HepG2 (cell line): Measurements from ENCODE around the gene C6orf136. TPM values are rescaled to one million over a fixed set of nuclear protein-coding genes. Genes with fewer than 3 reads are reported as not detected.
A peak's percentile ranks its signal among the peaks of the same experiment; 100 is the strongest.

Source experiments
- FOXK2 ChIP-seq: fragments of 450-650 bp; IDR thresholded peaks from 2 replicates; pipeline ENCODE4 v1.6.1; 2016
- JUNB ChIP-seq: sonication (generic); formaldehyde crosslinking; IDR thresholded peaks from 2 replicates; pipeline ENCODE4 v1.8.0; 2022; ENCODE audit warnings: missing genetic modification reagents, mild to moderate bottlenecking, borderline replicate concordance
- KDM4B ChIP-seq: sonication (generic); formaldehyde crosslinking; IDR thresholded peaks from 2 replicates; pipeline ENCODE4 v1.4.0; 2020; ENCODE audit warnings: missing genetic modification reagents
- MTA3 ChIP-seq: sonication (generic); formaldehyde crosslinking; IDR thresholded peaks from 2 replicates; pipeline ENCODE4 v1.4.0; 2020; ENCODE audit warnings: missing genetic modification reagents
- NR2F2 ChIP-seq: IDR thresholded peaks from 2 replicates; pipeline ENCODE4 v1.6.1; 2012; ENCODE audit warnings: low read depth, inconsistent platforms, borderline replicate concordance
- POLR2AphosphoS2 ChIP-seq: IDR thresholded peaks from 2 replicates; pipeline ENCODE4 v1.6.1; 2011; ENCODE audit warnings: low read depth, low read length, improper control_type of control experiment
- RCOR2 ChIP-seq: IDR thresholded peaks from 2 replicates; pipeline ENCODE4 v1.6.1; 2016; ENCODE audit warnings: missing biosample characterization, missing genetic modification reagents
- SMARCE1 ChIP-seq: fragments of 450-650 bp; IDR thresholded peaks from 2 replicates; pipeline ENCODE4 v1.6.1; 2017; ENCODE audit warnings: borderline replicate concordance
- ZBTB42 ChIP-seq: sonication (generic); formaldehyde crosslinking; IDR thresholded peaks from 2 replicates; pipeline ENCODE4 v1.5.0; 2020; ENCODE audit warnings: mild to moderate bottlenecking, missing genetic modification reagents
- ZNF12 ChIP-seq: sonication (generic); formaldehyde crosslinking; IDR thresholded peaks from 2 replicates; pipeline ENCODE4 v1.5.0; 2020; ENCODE audit warnings: missing genetic modification reagents
- ZNF678 ChIP-seq: sonication (generic); formaldehyde crosslinking; IDR thresholded peaks from 2 replicates; pipeline ENCODE4 v1.4.0; 2020; ENCODE audit warnings: mild to moderate bottlenecking, missing genetic modification reagents
- polyA plus RNA-seq, 8 experiments: library from polyadenylated mRNA; depleted of rRNA in 3 of 8; stranded (reverse) in 7 of 8; unstranded in 1 of 8; fragments of >200 nt; fragmentation: Illumina TruSeq in 4 of 8; extraction: Trizol in 4 of 8; gene quantifications; 2 replicates each; pipeline versions ENCODE4 v1.2.1 to v1.2.3, GENCODE V29; 2011 to 2016; ENCODE audit warnings: low read depth in 4 of 8, missing spikeins in 1 of 8, mixed read lengths in 1 of 8; ENCODE audit not compliant: insufficient read depth in 1 of 8
- total RNA-seq, 5 experiments: library from RNA; depleted of rRNA; stranded (reverse); fragments of >200 nt; fragmentation: Illumina TruSeq; extraction: Trizol; gene quantifications; 2 replicates each; pipeline ENCODE4 v1.2.3, GENCODE V29; 2016; ENCODE audit warnings: low read depth in 1 of 5
- TF ChIP-seq, protein P1 (sequence below): sonication (generic); formaldehyde crosslinking; IDR thresholded peaks from 2 replicates; pipeline ENCODE4 v1.4.0; 2020; ENCODE audit warnings: missing genetic modification reagents
- TF ChIP-seq, protein P2 (sequence below): IDR thresholded peaks from 2 replicates; pipeline ENCODE4 v1.6.1; 2012; ENCODE audit warnings: inconsistent platforms
- TF ChIP-seq, protein P3 (sequence below): IDR thresholded peaks from 2 replicates; pipeline ENCODE4 v1.6.1; 2016; ENCODE audit warnings: low read depth, missing genetic modification reagents, missing compliant biosample characterization
- TF ChIP-seq, protein P4 (sequence below): sonication (generic); formaldehyde crosslinking; IDR thresholded peaks from 2 replicates; pipeline ENCODE4 v1.8.0; 2022; ENCODE audit warnings: missing genetic modification reagents, low read depth, mild to moderate bottlenecking, borderline replicate concordance
- TF ChIP-seq, protein P5 (sequence below), 2 experiments: fragments of 450-650 bp in 1 of 2; sonication (generic) in 1 of 2; formaldehyde crosslinking; IDR thresholded peaks; 2 replicates each; pipeline versions ENCODE4 v1.5.0 to v1.8.0; 2020 to 2022; ENCODE audit warnings: mild to moderate bottlenecking in 1 of 2, missing genetic modification reagents in 1 of 2
- TF ChIP-seq, protein P6 (sequence below): sonication (generic); formaldehyde crosslinking; IDR thresholded peaks from 2 replicates; pipeline ENCODE4 v1.8.0; 2022; ENCODE audit warnings: missing genetic modification reagents, mild to moderate bottlenecking, inconsistent platforms, borderline replicate concordance
- TF ChIP-seq, protein P7 (sequence below): sonication (generic); formaldehyde crosslinking; IDR thresholded peaks from 2 replicates; pipeline ENCODE4 v1.8.0; 2022; ENCODE audit warnings: mild to moderate bottlenecking, missing genetic modification reagents, moderate library complexity

The C6orf136 gene
- total and polyA plus RNA-seq, 2 of the 13 experiments (the other 11 are each of a cell fraction or from before 2014, with no cell fraction given), result 12.0 to 26.2 TPM

DNA sequence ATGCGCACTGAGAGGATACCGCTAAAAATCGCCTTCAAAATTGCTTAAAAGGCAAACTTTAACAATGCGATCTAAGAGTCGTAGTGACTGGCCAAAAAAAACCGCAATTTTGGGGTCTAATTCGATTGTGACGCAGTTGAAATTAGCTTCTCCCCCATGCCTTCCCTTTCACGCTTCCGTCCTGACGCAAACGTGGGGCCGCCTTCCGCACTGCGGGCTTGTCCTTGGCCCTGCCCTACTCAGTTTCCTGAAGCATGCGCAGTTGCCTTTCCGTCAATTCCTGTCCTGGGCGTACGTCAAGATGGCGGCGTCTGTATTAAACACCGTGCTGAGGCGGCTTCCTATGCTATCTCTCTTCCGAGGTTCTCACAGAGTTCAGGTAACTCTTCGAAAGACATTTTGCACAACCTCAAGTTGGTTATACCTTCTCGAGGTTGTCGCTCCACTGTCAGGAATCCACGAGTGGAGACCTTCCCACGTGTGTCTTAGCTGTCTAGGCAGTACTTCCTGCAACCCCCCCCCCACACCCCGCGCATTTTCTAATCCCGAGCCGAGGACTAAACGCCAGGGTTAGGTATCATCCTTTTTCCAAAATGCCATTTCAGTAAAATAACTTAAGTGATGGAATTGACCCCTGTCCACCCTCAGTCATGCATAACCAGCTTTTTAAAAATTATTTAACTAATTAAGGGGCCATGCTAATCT lies 29.2 kb upstream of the C6orf136 start, which contains the start of gene MRPS18B (continued):
- TF ChIP-seq, protein P1, sequence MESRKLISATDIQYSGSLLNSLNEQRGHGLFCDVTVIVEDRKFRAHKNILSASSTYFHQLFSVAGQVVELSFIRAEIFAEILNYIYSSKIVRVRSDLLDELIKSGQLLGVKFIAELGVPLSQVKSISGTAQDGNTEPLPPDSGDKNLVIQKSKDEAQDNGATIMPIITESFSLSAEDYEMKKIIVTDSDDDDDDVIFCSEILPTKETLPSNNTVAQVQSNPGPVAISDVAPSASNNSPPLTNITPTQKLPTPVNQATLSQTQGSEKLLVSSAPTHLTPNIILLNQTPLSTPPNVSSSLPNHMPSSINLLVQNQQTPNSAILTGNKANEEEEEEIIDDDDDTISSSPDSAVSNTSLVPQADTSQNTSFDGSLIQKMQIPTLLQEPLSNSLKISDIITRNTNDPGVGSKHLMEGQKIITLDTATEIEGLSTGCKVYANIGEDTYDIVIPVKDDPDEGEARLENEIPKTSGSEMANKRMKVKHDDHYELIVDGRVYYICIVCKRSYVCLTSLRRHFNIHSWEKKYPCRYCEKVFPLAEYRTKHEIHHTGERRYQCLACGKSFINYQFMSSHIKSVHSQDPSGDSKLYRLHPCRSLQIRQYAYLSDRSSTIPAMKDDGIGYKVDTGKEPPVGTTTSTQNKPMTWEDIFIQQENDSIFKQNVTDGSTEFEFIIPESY, result no peak
- no peak for TF ChIP-seq SMARCE1
- TF ChIP-seq, protein P2, sequence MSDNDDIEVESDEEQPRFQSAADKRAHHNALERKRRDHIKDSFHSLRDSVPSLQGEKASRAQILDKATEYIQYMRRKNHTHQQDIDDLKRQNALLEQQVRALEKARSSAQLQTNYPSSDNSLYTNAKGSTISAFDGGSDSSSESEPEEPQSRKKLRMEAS, result peak; percentile 79
- no peak for TF ChIP-seq ZNF12 (CRISPR knock-in tag)
- no peak; the same call in 1 of the 2 replicates for TF ChIP-seq POLR2AphosphoS2
- peak; percentile 59; the same call in 1 of the 2 replicates for TF ChIP-seq FOXK2
- no peak for TF ChIP-seq JUNB (CRISPR knock-in tag)
- TF ChIP-seq, protein P3, sequence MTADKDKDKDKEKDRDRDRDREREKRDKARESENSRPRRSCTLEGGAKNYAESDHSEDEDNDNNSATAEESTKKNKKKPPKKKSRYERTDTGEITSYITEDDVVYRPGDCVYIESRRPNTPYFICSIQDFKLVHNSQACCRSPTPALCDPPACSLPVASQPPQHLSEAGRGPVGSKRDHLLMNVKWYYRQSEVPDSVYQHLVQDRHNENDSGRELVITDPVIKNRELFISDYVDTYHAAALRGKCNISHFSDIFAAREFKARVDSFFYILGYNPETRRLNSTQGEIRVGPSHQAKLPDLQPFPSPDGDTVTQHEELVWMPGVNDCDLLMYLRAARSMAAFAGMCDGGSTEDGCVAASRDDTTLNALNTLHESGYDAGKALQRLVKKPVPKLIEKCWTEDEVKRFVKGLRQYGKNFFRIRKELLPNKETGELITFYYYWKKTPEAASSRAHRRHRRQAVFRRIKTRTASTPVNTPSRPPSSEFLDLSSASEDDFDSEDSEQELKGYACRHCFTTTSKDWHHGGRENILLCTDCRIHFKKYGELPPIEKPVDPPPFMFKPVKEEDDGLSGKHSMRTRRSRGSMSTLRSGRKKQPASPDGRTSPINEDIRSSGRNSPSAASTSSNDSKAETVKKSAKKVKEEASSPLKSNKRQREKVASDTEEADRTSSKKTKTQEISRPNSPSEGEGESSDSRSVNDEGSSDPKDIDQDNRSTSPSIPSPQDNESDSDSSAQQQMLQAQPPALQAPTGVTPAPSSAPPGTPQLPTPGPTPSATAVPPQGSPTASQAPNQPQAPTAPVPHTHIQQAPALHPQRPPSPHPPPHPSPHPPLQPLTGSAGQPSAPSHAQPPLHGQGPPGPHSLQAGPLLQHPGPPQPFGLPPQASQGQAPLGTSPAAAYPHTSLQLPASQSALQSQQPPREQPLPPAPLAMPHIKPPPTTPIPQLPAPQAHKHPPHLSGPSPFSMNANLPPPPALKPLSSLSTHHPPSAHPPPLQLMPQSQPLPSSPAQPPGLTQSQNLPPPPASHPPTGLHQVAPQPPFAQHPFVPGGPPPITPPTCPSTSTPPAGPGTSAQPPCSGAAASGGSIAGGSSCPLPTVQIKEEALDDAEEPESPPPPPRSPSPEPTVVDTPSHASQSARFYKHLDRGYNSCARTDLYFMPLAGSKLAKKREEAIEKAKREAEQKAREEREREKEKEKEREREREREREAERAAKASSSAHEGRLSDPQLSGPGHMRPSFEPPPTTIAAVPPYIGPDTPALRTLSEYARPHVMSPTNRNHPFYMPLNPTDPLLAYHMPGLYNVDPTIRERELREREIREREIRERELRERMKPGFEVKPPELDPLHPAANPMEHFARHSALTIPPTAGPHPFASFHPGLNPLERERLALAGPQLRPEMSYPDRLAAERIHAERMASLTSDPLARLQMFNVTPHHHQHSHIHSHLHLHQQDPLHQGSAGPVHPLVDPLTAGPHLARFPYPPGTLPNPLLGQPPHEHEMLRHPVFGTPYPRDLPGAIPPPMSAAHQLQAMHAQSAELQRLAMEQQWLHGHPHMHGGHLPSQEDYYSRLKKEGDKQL (CRISPR knock-in tag), result no peak
- TF ChIP-seq KDM4B (CRISPR knock-in tag), result no peak
- TF ChIP-seq, protein P4, sequence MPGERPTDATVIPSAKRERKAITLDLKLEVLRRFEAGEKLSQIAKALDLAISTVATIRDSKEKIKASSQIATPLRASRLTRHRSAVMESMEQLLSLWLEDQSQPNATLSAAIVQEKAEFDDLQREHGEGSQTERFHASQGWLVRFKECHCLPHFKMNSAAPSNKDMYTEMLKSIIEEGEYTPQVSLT (CRISPR knock-in tag), result peak; percentile 76; the same call in 1 of the 2 replicates
- TF ChIP-seq, protein P5, sequence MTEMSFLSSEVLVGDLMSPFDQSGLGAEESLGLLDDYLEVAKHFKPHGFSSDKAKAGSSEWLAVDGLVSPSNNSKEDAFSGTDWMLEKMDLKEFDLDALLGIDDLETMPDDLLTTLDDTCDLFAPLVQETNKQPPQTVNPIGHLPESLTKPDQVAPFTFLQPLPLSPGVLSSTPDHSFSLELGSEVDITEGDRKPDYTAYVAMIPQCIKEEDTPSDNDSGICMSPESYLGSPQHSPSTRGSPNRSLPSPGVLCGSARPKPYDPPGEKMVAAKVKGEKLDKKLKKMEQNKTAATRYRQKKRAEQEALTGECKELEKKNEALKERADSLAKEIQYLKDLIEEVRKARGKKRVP (CRISPR knock-in tag; IDR thresholded peaks at IDR 0.05), result peak in 1 of 2 experiments; percentile 81; a peak in 1 of 4 replicates
- TF ChIP-seq, protein P6, sequence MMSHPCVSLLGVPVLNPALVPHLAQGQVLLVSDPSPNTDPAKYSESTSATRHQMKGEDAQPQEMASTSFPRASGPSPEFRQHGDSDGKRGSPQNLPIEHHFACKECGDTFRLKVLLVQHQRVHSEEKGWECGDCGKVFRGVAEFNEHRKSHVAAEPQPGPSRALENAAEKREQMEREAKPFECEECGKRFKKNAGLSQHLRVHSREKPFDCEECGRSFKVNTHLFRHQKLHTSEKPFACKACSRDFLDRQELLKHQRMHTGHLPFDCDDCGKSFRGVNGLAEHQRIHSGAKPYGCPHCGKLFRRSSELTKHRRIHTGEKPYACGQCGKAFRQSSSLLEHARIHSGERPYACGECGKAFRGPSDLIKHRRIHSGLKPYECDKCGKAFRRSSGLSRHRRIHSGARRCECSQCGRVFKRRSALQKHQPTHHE, result 0 out of 2 replicates have a peak, but pooled peaks have one; percentile 48
- TF ChIP-seq MTA3 (CRISPR knock-in tag), result no peak
- TF ChIP-seq ZBTB42 (CRISPR knock-in tag), result no peak; the same call in 1 of the 2 replicates
- no peak for TF ChIP-seq RCOR2
- peak; percentile 60; the same call in 1 of the 2 replicates for TF ChIP-seq NR2F2
- no peak for TF ChIP-seq ZNF678 (CRISPR knock-in tag)
- TF ChIP-seq, protein P7, sequence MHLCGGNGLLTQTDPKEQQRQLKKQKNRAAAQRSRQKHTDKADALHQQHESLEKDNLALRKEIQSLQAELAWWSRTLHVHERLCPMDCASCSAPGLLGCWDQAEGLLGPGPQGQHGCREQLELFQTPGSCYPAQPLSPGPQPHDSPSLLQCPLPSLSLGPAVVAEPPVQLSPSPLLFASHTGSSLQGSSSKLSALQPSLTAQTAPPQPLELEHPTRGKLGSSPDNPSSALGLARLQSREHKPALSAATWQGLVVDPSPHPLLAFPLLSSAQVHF (CRISPR knock-in tag), result 0 out of 2 replicates have a peak, but pooled peaks have one; percentile 48
